HG02678 (cell line): ENCODE results near the gene EDC4.
"Not testable (repeated sequence)": the region's sequence is repeated elsewhere in the genome, so short reads cannot be mapped to it uniquely, and the experiment has no call there.

Experiments
- ATAC-seq: cut with Tn5 transposase; IDR thresholded peaks from one replicate; pipeline ENCODE4 v1.9.1; 2021; ENCODE audit warnings: mild to moderate bottlenecking, moderate library complexity; ENCODE audit not compliant: unreplicated experiment

EDC4 gene

GRCh38 chr16:67909056-67909742 is 36.3 kb downstream of the EDC4 start:
- no peak for ATAC-seq

GRCh38 chr16:67910158-67910557 is 37.3 kb downstream of the EDC4 start:
- no peak for ATAC-seq

- no peak for ATAC-seq
These were observed 42.1 kb downstream of the EDC4 start for GRCh38 chr16:67914758-67915495.

- not testable (repeated sequence) for ATAC-seq
These were observed 42.6 kb downstream of the EDC4 start for GRCh38 chr16:67915496-67915769.

- no peak for ATAC-seq
These were observed 43.2 kb downstream of the EDC4 start for GRCh38 chr16:67915831-67916723.

GRCh38 chr16:67917140-67917851 is 44.4 kb downstream of the EDC4 start:
- ATAC-seq, result no peak

GRCh38 chr16:67917852-67918236 is 45.0 kb downstream of the EDC4 start:
- no peak for ATAC-seq

- no peak for ATAC-seq
These were observed 46.9 kb downstream of the EDC4 start for GRCh38 chr16:67919622-67920221.

- ATAC-seq, result no peak
These were observed 49.4 kb downstream of the EDC4 start for GRCh38 chr16:67922221-67922620.

- no peak for ATAC-seq
These were observed 49.9 kb downstream of the EDC4 start for GRCh38 chr16:67922740-67923139.

GRCh38 chr16:67923414-67924116 is 50.7 kb downstream of the EDC4 start:
- ATAC-seq, result no peak

GRCh38 chr16:67924140-67924906 is 51.5 kb downstream of the EDC4 start:
- no peak for ATAC-seq

- no peak for ATAC-seq
These were observed 53.4 kb downstream of the EDC4 start for GRCh38 chr16:67926181-67926750.

- ATAC-seq, result no peak
These were observed 54.5 kb downstream of the EDC4 start for GRCh38 chr16:67927131-67927941.

GRCh38 chr16:67928147-67928546 is 55.3 kb downstream of the EDC4 start:
- no peak for ATAC-seq

- ATAC-seq, result peak; percentile 52
These were observed 55.9 kb downstream of the EDC4 start for GRCh38 chr16:67928561-67929364.

GRCh38 chr16:67930191-67930590 is 57.3 kb downstream of the EDC4 start:
- no peak for ATAC-seq
